Panc1 (cell line): ENCODE results near the gene YLPM1.

Experiments
- POLR2AphosphoS5 ChIP-seq: IDR thresholded peaks from 2 replicates; pipeline ENCODE4 v1.6.1; 2012; ENCODE audit warnings: mild to moderate bottlenecking, low read depth, low read length, moderate library complexity
- SIN3A ChIP-seq: IDR thresholded peaks from 2 replicates; pipeline ENCODE4 v1.6.1; 2012; ENCODE audit warnings: low read depth, mild to moderate bottlenecking, low read length, moderate library complexity, borderline replicate concordance; ENCODE audit not compliant: insufficient read depth
- TF ChIP-seq, protein P1 (sequence below): fragments of 450-650 bp; IDR thresholded peaks from 2 replicates; pipeline ENCODE4 v1.5.1; 2017; ENCODE audit warnings: mild to moderate bottlenecking

- TF ChIP-seq, protein P1, sequence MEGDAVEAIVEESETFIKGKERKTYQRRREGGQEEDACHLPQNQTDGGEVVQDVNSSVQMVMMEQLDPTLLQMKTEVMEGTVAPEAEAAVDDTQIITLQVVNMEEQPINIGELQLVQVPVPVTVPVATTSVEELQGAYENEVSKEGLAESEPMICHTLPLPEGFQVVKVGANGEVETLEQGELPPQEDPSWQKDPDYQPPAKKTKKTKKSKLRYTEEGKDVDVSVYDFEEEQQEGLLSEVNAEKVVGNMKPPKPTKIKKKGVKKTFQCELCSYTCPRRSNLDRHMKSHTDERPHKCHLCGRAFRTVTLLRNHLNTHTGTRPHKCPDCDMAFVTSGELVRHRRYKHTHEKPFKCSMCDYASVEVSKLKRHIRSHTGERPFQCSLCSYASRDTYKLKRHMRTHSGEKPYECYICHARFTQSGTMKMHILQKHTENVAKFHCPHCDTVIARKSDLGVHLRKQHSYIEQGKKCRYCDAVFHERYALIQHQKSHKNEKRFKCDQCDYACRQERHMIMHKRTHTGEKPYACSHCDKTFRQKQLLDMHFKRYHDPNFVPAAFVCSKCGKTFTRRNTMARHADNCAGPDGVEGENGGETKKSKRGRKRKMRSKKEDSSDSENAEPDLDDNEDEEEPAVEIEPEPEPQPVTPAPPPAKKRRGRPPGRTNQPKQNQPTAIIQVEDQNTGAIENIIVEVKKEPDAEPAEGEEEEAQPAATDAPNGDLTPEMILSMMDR = peak; percentile 73
- peak; percentile 76; the same call in 1 of the 2 replicates for TF ChIP-seq POLR2AphosphoS5
- peak; percentile 81; the same call in 1 of the 2 replicates for TF ChIP-seq SIN3A
Observed at GRCh38 chr14:74762917-74763802, at the start of gene YLPM1.
